PC-3 (cell line): ENCODE results near the gene ANKRD34B.

Experiments used
- EZH2 ChIP-seq: fragments of 300-600 bp; sonication (generic); IDR thresholded peaks from one replicate; pipeline ENCODE4 v1.6.1; 2017; ENCODE audit warnings: antibody characterized with exemption, mild to moderate bottlenecking, low read length; ENCODE audit not compliant: unreplicated experiment
- EZH2phosphoT487 ChIP-seq: fragments of 300-600 bp; sonication (generic); IDR thresholded peaks from 2 replicates; pipeline ENCODE4 v1.6.1; 2018; ENCODE audit warnings: mild to moderate bottlenecking, antibody characterized with exemption, low read length, borderline replicate concordance
- TF ChIP-seq, protein P1 (sequence below): fragments of 300-600 bp; sonication (generic); conservative IDR thresholded peaks from 2 replicates; pipeline ENCODE4 v1.5.1; 2017; ENCODE audit warnings: antibody characterized with exemption, low read depth, mild to moderate bottlenecking, low read length

DNA sequence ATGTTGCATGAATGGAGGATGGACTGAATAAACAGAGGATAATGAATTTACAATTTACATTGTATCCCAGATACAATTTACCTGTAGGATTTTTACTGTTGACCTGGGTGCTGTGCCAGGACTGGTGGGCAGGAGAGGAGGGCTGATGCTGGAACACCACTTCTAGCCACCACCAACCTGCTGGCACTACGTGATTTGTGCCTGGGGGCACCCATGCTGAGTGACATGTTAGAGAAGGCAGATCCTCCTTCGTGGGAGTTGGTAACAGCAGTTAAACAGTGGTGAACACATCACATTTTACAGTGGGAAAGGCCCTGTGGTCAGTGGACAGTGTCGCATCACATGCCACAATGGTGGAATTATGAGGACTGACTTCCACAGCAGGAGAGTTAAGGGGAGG, 3.0 kb upstream of the ANKRD34B start:
- TF ChIP-seq, protein P1, sequence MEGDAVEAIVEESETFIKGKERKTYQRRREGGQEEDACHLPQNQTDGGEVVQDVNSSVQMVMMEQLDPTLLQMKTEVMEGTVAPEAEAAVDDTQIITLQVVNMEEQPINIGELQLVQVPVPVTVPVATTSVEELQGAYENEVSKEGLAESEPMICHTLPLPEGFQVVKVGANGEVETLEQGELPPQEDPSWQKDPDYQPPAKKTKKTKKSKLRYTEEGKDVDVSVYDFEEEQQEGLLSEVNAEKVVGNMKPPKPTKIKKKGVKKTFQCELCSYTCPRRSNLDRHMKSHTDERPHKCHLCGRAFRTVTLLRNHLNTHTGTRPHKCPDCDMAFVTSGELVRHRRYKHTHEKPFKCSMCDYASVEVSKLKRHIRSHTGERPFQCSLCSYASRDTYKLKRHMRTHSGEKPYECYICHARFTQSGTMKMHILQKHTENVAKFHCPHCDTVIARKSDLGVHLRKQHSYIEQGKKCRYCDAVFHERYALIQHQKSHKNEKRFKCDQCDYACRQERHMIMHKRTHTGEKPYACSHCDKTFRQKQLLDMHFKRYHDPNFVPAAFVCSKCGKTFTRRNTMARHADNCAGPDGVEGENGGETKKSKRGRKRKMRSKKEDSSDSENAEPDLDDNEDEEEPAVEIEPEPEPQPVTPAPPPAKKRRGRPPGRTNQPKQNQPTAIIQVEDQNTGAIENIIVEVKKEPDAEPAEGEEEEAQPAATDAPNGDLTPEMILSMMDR = no peak
- TF ChIP-seq EZH2 (no peak), EZH2phosphoT487 (no peak)
